Stimulated activated CD4-positive, alpha-beta T cell treated with anti-CD3 and anti-CD28 coated beads, Interleukin-1b, Interleukin-23, amount 100 ng/mL, for 4 hours (primary cell): ENCODE data around the gene SUV39H2.
A peak's percentile ranks its signal among the peaks of the same experiment; 100 is the strongest.
"Not testable (repeated sequence)": the region's sequence is repeated elsewhere in the genome, so short reads cannot be mapped to it uniquely, and the experiment has no call there.

Source experiments
- DNase-seq, 2 donors: peaks; one replicate each; pipeline ENCODE4 v3.0.0-alpha.2; 2020; ENCODE audit warnings: low read depth in 2 of 2

The SUV39H2 gene

GRCh38 chr10:14875941-14876340, 2.7 kb upstream of the SUV39H2 start:
- no peak for DNase-seq

- DNase-seq, result no peak
Observed at GRCh38 chr10:14876764-14877163, 1.9 kb upstream of the SUV39H2 start.

- DNase-seq, result peak in 1 of 2 donors; percentile 34
Observed at GRCh38 chr10:14879124-14879927, 660 bp downstream of the SUV39H2 start.

- DNase-seq, result no peak
Observed at GRCh38 chr10:14879928-14880193, 1.2 kb downstream of the SUV39H2 start.

GRCh38 chr10:14880229-14880628, 1.6 kb downstream of the SUV39H2 start:
- no peak for DNase-seq

GRCh38 chr10:14884082-14884481, 5.4 kb downstream of the SUV39H2 start:
- DNase-seq, result no peak

GRCh38 chr10:14889318-14889717, 10.7 kb downstream of the SUV39H2 start:
- DNase-seq, result no peak

- no peak for DNase-seq
Observed at GRCh38 chr10:14891151-14891550, 12.5 kb downstream of the SUV39H2 start.

GRCh38 chr10:14904316-14904732, 25.7 kb downstream of the SUV39H2 start:
- DNase-seq, result no peak

GRCh38 chr10:14904864-14905263, 26.2 kb downstream of the SUV39H2 start:
- DNase-seq, result no peak

GRCh38 chr10:14905890-14906289, 27.2 kb downstream of the SUV39H2 start:
- DNase-seq, result no peak

- DNase-seq, result no peak
Observed at GRCh38 chr10:14906765-14907164, 28.1 kb downstream of the SUV39H2 start.

- not testable (repeated sequence) for DNase-seq
Observed at GRCh38 chr10:14907591-14907990, 28.9 kb downstream of the SUV39H2 start.

GRCh38 chr10:14909101-14909500, 30.4 kb downstream of the SUV39H2 start:
- DNase-seq, result no peak

GRCh38 chr10:14910953-14911352, 32.3 kb downstream of the SUV39H2 start:
- DNase-seq, result no peak

GRCh38 chr10:14911801-14912200, 33.1 kb downstream of the SUV39H2 start:
- DNase-seq, result no peak

- DNase-seq, result no peak
Observed at GRCh38 chr10:14916600-14916999, 37.9 kb downstream of the SUV39H2 start.

- no peak for DNase-seq
Observed at GRCh38 chr10:14917827-14918226, 39.2 kb downstream of the SUV39H2 start.

GRCh38 chr10:14918964-14919363, 40.3 kb downstream of the SUV39H2 start:
- DNase-seq, result no peak

- no peak for DNase-seq
Observed at GRCh38 chr10:14924013-14924412, 45.3 kb downstream of the SUV39H2 start.

- DNase-seq, result no peak
Observed at GRCh38 chr10:14925268-14925667, 46.6 kb downstream of the SUV39H2 start.

- no peak for DNase-seq
Observed at GRCh38 chr10:14926061-14926470, 47.4 kb downstream of the SUV39H2 start.

GRCh38 chr10:14926722-14927416, 48.2 kb downstream of the SUV39H2 start:
- DNase-seq, result no peak
